Measurements from ENCODE around the gene IL22. TPM values are rescaled to one million over a fixed set of nuclear protein-coding genes. Genes with fewer than 3 reads are reported as not detected.

The IL22 gene
- total and polyA plus RNA-seq, 4 donors: not detected

DNA sequence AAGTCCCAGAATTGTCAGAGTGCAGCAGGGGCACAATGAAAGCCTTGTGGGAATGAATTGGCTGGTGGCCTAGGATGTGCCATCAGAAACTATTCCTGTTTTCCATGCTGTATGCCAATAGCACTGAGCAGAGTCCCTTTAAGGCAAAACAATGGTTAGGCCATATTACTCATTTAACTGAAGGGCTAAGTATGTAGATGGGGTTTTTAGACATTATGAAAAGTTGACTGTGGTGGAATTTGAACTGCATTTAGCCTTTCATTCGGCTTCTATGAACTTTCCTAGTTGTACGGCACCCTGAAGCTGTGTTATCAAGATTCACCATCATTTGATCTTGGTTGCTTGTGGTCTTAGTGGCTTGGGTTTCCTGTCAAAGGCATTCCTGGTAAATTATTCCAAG is 52.5 kb downstream of the IL22 start:
- no peak overlapping the region for H3K27ac ChIP-seq (ENCODE audit: low read depth, low read length)
- H3K36me3 ChIP-seq (ENCODE audit: control insufficient read depth, insufficient read depth, low read length): no peaks in the 10 kb centered on the region
- no peaks in the 10 kb centered on the region for H3K9me3 ChIP-seq (ENCODE audit: control insufficient read depth, insufficient read depth, low read length)
- 60% methylated on average over 1 of the region's 2 CpGs for WGBS (ENCODE audit: insufficient coverage)
- H3K4me1 ChIP-seq (ENCODE audit: control insufficient read depth, insufficient read depth, low read length): no peaks in the 10 kb centered on the region
- H3K4me3 ChIP-seq (ENCODE audit: low read depth, low read length): no peak overlapping the region
- no peak for DNase-seq (ENCODE audit: low read depth in 4 of 6, low spot score in 6 of 6)
- no peaks in the 10 kb centered on the region for H3K27me3 ChIP-seq (ENCODE audit: control insufficient read depth, insufficient read depth, low read length)

- DNase-seq (ENCODE audit: low read depth in 4 of 6, low spot score in 6 of 6): no peak
- WGBS (ENCODE audit: insufficient coverage): no CpG with 5 or more reads among the region's 1 CpG
- Histone ChIP-seq H3K9me3 (ENCODE audit: control insufficient read depth, insufficient read depth, low read length) (no peaks in the 10 kb centered on the region), H3K36me3 (ENCODE audit: control insufficient read depth, insufficient read depth, low read length) (no peaks in the 10 kb centered on the region), H3K4me1 (ENCODE audit: control insufficient read depth, insufficient read depth, low read length) (no peaks in the 10 kb centered on the region), H3K27me3 (ENCODE audit: control insufficient read depth, insufficient read depth, low read length) (no peaks in the 10 kb centered on the region), H3K27ac (ENCODE audit: low read depth, low read length) (no peak overlapping the region), H3K4me3 (ENCODE audit: low read depth, low read length) (no peak overlapping the region)
Measured at GRCh38 chr12:68199127-68199526, 54.3 kb downstream of the IL22 start.

- no peaks in the 10 kb centered on the region for H3K27me3 ChIP-seq (ENCODE audit: control insufficient read depth, insufficient read depth, low read length)
- no peaks in the 10 kb centered on the region for H3K9me3 ChIP-seq (ENCODE audit: control insufficient read depth, insufficient read depth, low read length)
- DNase-seq (ENCODE audit: low read depth in 4 of 6, low spot score in 6 of 6): no peak
- no peaks in the 10 kb centered on the region for H3K36me3 ChIP-seq (ENCODE audit: control insufficient read depth, insufficient read depth, low read length)
- WGBS (ENCODE audit: insufficient coverage): 80% methylated on average over 1 of the region's 12 CpGs
- no peaks in the 10 kb centered on the region for H3K4me1 ChIP-seq (ENCODE audit: control insufficient read depth, insufficient read depth, low read length)
- no peak overlapping the region for H3K27ac ChIP-seq (ENCODE audit: low read depth, low read length)
- H3K4me3 ChIP-seq (ENCODE audit: low read depth, low read length): no peak overlapping the region
Measured at GRCh38 chr12:68198507-68199086, 54.8 kb downstream of the IL22 start.

Other genes starting within 250 kb of the IL22 start
- gene IFNG, start 93.9 kb downstream of the IL22 start, total RNA-seq: not detected
- not detected for gene IFNG, start 93.9 kb downstream of the IL22 start, polyA plus RNA-seq (ENCODE audit: insufficient read length in 2 of 2)
- gene IL26, start 27.8 kb downstream of the IL22 start, total RNA-seq: under 1 TPM in 1 of 2 donors, not detected in 1; 0.11 TPM
- gene IL26, start 27.8 kb downstream of the IL22 start, polyA plus RNA-seq (ENCODE audit: insufficient read length in 2 of 2): not detected
- gene MDM1, start 78.8 kb upstream of the IL22 start, total RNA-seq: 10 to 100 TPM; 33.0 to 36.3 TPM
- gene MDM1, start 78.8 kb upstream of the IL22 start, polyA plus RNA-seq (ENCODE audit: insufficient read length in 2 of 2): 10 to 100 TPM; 23.1 to 36.1 TPM